Cardiac septum (tissue), 1 donor: ENCODE measurements around the gene PELO. TPM values are rescaled to one million over a fixed set of nuclear protein-coding genes. Genes with fewer than 3 reads are reported as not detected.
"Not testable (repeated sequence)": the region's sequence is repeated elsewhere in the genome, so short reads cannot be mapped to it uniquely, and the experiment has no call there.

Source experiments
- DNase-seq: peaks from one replicate; pipeline ENCODE4 v3.0.0-alpha.2; 2020; ENCODE audit warnings: low spot score
- intact Hi-C: fragments of 100-400 bp; cut with DNase I; formaldehyde crosslinking; loops from one replicate; pipeline ENCODE4 v1.14.0; 2022
- long read RNA-seq: library from polyadenylated mRNA; unstranded; transcript quantifications from one replicate; pipeline ENCODE4 v2.0.0, GENCODE V29; 2021
- total RNA-seq: library from RNA; stranded (reverse); fragmentation: NEBNext Ultra II Directional; extraction: Animal tissue kit (Norgen Biotek cat#: 25700); gene quantifications from one replicate; pipeline ENCODE4 v1.2.1, GENCODE V29; 2021
- donor health status: DM: no; HTN: no; CAD: no.

PELO gene, protein sequence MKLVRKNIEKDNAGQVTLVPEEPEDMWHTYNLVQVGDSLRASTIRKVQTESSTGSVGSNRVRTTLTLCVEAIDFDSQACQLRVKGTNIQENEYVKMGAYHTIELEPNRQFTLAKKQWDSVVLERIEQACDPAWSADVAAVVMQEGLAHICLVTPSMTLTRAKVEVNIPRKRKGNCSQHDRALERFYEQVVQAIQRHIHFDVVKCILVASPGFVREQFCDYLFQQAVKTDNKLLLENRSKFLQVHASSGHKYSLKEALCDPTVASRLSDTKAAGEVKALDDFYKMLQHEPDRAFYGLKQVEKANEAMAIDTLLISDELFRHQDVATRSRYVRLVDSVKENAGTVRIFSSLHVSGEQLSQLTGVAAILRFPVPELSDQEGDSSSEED
- 29.3 TPM for total RNA-seq
- long read RNA-seq, full-length matches to known transcripts, result 4 of 45 reads
- long read RNA-seq, partial matches to known transcripts, result 41 of 45 reads
- long read RNA-seq, other reads (novel, unspliced or antisense), result 0 of 45 reads

DNA sequence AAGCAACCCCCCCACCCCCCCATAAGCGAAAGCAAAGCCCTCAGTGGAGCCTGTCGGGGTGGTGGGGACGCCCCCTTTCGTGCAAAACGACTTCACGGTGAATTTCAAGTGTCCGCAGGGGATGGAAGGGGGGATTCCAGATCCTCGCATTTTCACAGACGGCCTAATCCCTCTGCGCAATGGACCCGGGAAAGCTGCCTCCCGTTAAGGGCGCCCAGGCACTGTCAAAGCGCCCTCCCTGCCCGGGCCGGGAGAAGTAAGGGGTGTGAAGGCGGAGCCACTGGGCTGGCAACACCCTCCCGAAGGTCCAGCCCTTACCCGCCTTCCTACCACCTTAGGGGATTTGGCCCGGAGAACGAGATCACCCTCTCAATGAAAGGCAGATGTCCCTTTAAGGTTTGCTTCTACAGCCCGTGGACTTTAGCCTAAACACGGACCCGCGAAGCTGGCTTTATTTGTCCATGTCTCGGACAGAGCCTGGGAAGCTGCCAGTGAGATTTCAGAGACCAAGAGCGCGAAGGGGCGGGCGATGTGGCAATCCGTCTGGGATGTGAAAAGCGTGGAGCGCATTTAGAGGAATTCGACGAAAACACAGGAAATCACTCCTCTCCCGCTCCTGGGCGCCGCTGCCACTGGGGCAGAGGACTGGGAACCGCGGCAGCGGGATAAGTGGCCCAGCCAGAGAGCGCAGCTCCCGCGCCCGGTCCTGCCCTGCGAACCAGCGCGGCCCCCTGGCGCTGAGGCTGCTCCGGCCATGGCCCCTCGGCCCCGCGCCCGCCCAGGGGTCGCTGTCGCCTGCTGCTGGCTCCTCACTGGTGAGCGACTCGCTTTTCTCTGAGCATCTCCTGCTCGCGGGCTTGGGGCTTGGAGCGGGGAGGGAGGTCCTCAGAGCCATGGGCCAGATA lies at the start of gene PELO, which contains the start of gene ITGA1:
PELO (plus strand) TSS at position 317 of the 905 bp plus-strand sequence. CDS start 12,479 bp downstream, outside the sequence.
ITGA1 (plus strand) TSS at position 317 of the 905 bp plus-strand sequence; CDS start at position 755, 438 bp downstream.
- intact Hi-C loops, result loop anchor here (2.0 to 10.0 kb wide), 5 partner anchors 54 to 317 kb away; partner anchors contain the start of gene MOCS2
- peak; percentile 89 for DNase-seq

DNA sequence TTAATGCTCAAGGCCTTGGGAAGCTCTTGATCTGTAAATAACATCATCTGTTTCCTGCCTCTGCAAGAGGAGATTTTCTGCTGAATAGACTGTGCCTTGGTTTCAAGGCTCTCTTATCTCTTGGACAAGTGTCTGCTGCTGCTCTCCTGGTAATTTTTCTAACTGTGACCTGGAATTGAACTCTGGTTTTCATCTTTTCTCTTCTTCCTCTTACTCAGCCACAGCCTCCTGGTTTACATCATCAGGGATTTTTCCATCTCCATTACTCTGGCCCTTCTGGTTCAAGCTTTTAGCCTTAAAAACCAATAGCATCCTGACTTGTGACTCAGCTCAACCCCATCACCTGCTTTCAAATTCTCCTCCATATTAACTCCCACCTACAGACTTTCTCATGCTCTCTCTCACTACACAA lies 49.6 kb upstream of the PELO start:
- intact Hi-C loops, result no loop called here
- no peak for DNase-seq

DNA sequence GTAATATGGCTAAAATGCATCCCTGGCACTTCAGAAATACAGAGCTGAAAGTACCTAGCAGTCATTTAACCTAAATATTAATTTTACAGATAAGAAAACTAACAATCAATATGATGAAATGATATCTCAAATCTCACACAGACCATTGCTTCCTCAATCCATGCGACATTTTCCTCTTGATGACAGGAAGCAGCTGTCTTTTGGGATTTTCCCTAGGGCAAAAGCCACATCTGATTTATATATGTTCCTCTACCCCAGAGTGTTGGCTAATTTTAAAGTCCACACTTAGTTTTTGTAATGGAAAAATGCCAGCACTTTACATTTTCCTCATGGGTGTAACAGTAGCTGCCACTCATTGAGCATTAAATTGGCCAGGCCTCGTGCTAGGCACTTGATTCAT lies 47.7 kb upstream of the PELO start:
- intact Hi-C loops, result no loop called here
- DNase-seq, result no peak

DNA sequence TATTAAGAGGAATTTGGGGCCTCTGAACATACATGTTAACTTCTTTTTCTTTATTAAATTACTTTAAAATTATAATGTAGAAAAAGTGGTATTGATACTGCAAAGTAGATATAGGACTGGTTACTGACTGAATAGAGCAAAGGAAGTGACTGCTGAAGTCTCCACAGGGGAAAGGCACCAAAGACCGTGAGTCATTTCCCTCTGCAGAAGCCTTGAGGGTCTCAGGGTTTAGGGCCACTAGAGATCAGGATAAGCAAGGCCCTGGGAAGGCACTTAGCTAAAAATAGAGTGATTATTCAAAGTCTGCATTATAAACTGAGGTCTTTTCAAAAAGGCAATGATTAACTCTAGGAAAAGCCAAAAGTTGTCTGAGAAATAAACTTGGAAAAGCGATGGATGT lies 44.7 kb upstream of the PELO start:
- intact Hi-C loops, result no loop called here
- DNase-seq, result no peak

DNA sequence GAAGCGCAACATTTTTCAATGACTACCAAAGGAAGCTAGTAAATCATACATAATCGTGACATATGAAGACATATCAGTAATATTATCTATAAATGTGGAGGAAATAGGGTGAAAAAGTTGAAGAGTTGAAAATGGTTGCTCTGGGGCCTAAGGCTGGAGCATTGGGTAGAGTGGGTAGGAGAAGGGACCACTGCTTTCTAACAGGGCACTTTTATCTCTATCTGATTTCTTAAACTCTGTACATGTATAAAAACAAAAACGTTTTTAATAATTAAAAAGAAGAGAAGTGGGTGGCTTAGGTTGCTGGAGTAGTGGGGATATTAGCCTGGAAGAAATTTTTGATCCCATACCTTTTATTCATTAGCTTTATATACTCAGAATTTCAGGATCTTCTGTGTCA lies 44.2 kb upstream of the PELO start:
- intact Hi-C loops, result no loop called here
- DNase-seq, result no peak

DNA sequence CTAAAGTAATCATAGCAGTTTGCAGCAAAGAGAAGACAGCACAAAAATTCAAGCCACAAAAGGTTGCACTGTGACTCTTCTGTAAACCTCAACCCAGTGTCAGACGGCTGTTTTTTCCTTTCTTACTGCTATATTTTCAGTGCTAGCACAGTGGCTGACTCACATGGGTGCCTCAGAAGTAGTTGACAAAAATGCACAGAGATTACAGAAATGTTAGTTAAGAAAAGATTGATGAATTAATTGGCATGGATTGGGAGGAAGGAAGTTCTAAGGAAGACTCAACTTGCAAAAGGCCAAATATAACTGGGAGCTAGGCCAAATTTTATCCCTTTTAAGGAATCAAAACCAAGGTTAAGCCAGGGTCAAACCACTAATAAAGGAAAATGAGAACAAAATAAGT lies 43.7 kb upstream of the PELO start:
- DNase-seq, result no peak
- intact Hi-C loops, result no loop called here

DNA sequence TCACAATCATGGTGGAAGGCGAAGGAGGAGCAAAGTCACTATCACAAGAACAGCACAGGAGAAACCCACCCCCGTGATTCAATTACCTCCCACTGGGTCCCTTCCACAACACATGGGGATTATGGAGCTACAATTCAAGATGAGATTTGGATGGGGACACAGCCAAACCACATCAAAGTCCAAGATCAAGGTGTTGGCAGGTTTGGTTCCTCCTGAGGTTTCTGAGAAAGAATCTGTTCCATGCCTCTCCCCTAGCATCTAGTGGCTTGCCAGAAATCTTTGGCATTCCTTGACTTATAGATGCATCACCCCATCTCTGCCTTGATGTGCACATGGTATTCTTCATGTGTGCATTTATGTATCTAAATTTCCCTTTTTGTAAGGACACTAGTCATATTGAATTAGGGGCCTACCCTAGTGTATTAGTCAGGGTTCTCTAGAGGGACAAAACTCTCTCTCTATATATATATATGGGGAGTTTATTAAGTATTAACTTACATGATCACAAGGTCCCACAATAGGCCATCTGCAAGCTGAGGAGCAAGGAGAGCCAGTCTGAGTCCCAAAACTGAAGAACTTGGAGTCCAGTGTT lies 42.8 kb upstream of the PELO start:
- intact Hi-C loops, DNase-seq: not testable (repeated sequence)

DNA sequence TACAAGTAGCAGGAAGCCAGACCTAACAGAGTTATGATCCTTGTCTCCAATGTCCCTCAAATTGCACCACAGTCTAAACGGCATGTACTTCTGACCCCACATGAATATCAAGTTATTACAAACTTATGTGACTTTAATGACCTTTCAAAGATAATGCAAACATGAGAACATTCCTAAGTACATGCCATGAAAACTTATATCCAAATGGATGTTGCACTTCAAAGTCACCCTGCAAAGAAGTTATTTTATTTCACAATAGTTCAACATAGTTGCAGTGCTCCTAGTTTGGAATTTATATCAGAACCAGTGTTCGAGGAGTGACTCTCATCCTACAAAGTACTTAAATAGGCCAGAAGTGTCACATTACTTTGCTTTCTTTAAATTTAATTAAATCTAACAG lies 41.2 kb upstream of the PELO start:
- intact Hi-C loops, result no loop called here
- DNase-seq, result no peak

DNA sequence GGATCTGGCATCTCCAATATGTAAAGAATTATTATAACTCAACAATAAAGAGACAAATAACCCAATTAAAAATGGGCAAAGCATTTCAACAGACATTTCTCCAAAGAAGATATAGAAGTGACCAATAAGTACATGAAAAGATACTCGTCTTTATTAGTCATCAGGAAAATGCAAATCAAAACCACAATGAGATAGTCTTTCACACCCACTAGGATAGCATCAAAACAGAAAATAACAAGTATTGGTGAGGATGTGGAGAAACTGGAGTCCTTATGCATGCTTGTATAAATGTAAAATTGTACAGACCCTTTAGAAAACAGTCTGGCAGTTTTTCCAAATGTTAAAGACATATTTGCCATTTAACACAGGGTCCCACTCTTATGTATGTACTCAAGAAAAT lies 39.1 kb upstream of the PELO start:
- intact Hi-C loops, result no loop called here
- DNase-seq, result no peak

DNA sequence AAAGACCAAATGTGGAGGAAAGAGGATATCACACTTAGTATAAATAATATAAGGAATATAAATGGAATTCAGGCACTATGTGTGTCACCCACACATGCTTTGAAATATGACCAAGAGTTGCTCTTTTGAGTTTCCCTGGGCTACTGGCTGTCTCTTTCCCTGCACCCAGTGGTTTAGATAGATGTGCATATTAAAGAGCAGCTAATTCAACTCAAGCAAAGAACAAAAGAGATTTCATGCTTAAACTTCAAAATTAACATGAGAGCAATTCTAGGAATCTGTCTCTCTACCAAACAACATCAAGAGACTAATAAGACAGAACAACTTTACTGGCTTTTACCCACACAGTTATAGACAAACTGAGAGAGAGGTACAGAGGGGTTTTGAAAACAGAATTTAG lies 38.0 kb upstream of the PELO start:
- intact Hi-C loops, result no loop called here
- DNase-seq, result no peak

DNA sequence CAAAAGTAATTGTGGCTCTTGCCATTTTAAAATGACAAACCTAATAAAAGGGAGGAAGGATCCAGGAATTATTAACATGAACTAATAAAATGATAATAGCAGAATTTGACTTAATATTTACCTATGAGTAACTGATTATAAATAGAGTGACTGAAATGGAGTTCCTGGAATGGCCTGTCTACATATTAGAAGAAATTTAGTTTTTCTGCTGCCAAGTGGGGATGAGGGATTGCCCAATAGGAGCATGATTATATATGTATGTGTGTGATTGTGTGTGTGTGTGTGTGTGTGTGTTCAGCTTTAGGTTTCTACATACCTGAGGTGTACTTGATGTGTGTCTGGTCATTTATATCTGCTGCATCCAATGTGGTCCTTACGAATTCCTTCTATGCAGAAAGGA lies 36.6 kb upstream of the PELO start:
- intact Hi-C loops, result no loop called here
- DNase-seq, result no peak

DNA sequence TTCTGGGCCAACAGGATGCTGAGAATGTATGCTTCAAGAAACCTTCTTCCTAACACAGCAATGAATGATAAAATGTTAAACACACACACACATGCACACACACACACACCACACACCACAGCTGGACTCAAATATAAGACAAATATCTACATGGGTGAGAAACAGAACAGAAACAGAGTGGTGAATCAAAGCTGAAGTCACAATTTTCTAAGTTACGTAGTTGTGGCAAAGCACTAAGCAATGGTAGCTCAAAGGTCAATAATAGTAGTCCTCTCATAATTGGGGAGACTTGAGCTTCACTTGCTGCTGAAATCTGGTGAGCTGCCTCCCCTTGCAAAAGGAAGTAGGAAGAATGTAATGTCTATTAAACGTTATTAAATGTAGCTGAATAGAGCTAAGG lies 33.7 kb upstream of the PELO start:
- no peak for DNase-seq
- intact Hi-C loops, result no loop called here

DNA sequence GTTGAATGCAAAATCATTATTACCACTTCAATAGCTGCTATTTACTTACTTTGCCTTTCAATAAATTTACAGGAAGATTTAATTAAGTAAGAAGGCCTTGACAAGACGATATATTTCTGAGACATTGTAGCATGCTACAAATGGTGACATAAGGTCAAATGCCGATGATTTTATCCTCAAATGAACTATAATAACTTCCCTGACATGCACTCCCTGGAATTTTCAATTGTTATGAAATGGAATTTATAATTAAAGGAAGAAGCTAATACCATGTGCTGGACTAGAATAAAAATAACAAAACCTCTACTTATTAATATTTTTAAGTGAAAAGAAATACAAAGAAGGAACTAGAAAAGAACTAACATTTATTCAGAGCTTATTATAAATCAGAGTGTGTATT lies 30.2 kb upstream of the PELO start:
- intact Hi-C loops, result no loop called here
- DNase-seq, result no peak

DNA sequence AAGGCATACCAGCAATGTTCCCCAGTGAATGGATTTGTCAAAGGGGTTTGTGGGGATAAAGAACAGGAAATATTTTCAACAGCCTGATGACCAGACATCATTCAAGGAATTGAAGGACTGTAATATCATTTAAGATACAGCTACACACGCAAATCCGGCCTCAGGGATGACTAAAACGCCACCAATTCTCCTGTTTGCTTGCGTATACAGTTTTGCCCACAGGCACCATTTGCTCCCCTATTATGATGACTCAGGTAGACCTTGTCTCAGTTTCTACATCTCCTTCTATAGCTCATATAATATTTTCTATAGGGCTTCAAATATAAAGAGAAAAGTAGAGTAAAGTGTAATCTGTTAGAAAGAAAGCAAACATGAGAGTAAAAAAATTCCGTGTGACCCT lies 29.7 kb upstream of the PELO start:
- intact Hi-C loops, result no loop called here
- DNase-seq, result no peak

DNA sequence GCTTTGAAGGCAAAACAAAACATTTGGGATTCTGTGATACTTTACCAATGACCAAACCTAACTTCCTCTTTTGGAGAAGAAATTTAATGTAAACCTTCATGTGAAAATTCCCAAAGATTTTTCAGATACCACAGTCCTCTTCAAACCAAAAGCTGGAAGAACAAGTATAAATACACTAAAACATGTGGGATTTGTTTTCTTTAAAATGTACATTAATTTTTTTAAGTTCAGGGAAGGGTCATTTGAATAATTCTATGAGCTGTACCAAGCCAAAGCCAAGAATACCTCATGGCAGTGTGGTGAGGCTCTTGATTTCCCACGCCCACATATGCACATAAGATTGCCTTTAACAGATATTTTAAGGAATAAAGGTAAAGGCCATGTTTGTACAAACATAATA lies 28.4 kb upstream of the PELO start:
- DNase-seq, result no peak

DNA sequence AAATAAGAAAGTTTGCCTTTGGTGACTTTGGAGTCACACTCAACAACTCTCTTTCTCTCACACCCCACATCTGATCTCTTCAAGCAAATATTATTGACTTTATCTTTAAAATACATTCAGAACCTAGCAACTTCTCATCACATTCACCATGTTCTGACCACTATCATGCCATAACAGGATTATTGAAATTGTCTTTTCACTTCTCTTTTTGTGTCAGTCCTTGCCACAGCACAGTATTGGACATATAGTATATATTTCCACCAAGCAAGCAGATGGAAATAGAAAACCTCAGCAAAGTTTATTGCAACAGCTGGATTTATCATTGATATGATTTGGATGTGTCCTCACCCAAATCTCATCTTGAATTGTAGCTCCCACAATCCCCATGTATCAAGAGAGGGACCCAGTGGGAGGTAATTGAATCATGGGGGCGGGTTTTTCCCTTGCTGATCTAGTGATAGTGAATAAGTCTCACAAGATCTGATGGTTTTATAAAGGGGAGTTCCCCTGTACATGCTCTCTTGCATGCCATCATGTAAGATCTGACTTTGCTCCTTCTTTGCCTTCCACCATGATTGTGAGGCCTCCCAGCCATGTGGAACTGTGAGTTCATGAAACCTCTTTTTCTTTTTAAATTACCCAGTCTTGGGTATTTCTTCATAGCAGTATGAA lies 26.9 kb upstream of the PELO start:
- intact Hi-C loops, result no loop called here
- DNase-seq, result no peak

More for the DNA sequence above, 28.4 kb upstream of the PELO start:
- intact Hi-C loops, result no loop called here

DNA sequence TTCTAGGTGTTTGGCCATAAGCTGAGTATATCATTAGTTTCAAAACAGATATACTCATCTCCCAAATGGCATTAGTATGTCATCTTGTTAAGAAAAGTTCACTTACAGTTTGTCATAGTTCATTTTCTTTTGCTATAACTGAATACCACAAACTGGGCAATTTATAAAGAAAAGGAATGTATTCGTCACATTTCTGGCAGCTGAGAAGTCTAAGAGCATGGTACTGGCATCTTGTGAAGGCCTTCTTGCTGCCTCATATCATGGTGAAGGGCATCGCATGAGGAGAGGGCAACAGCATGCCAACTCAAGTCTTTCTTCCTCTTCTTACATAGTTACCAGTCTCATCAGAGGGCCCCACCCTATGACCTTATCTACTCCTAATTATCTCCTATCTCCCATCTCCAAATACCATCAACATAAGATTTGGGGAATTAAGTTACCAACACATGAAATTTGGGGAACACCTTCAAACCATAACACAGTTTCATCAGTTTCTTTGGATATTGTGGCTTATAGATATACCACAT lies 20.4 kb upstream of the PELO start:
- DNase-seq, result no peak
- intact Hi-C loops, result no loop called here

DNA sequence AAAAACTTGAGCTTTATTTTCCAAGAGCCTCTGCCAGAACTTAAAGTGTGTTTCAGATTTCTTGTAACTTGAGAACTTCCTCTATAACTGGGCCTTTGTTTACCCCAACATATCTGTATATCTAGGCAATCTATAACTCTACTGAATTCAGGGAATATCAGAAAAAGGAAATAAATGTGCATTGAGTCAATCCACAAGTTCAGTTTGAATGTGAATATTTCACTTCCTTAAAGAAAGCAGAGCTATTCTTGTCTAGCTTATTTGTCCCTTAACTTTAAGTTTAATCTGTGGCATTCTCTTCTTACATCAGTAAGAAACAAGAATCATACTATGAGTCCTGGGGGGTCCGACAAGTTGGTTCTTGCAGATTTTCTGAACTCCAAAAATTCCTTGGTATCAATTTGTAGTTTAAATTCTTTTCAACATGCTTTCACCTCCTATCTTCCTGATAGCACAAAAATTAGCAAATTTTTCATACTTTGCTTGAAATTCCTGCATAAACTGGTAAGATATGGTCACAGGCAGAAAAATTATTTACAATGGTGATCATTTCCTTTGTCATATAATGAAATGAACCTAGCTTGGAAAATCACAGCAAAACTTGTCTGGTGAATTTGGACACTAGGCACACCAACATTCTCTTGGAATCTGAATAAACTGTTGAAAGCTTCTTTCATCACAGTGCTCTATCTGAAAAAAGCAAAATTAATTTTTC lies 19.8 kb upstream of the PELO start:
- DNase-seq, result no peak
- intact Hi-C loops, result no loop called here

DNA sequence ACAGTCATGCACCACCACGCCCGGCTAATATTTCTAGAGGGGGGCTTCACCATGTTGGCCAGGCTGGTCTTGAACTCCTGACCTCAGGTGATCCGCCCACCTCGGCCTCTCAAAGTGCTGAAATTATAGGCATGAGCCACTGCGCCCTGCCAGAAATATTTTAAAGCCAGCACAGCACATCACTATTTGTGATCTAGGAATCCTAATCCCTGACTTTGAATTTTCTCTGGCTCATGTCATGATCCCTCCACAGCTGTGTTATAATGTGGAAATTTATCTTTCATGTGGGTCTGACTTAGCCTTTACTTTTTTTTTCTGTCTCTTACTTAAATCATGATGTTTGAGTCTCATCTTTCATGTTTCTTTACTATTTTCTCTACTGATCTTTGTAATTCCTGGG lies 18.7 kb upstream of the PELO start:
- no peak for DNase-seq
- intact Hi-C loops, result no loop called here
